BJ (cell line): ENCODE results near the gene AGPAT3. TPM values are rescaled to one million over a fixed set of nuclear protein-coding genes. Genes with fewer than 3 reads are reported as not detected.

Experiments used
- CTCF ChIA-PET: fragments of 350-600 bp; formaldehyde crosslinking; extraction: SDS; loops from one replicate; lab custom pipeline; 2021; ENCODE audit warnings: antibody characterized with exemption, inconsistent platforms; lab: Yijun Ruan, JAX
- POLR2A ChIA-PET: fragments of 300-600 bp; sonication (Branson Sonifier 250); formaldehyde crosslinking; extraction: SDS; loops from one replicate; lab custom pipeline; 2021; ENCODE audit warnings: antibody characterized with exemption; lab: Charles Lee
- DNase-seq: peaks from one replicate; pipeline ENCODE4 v3.0.0-alpha.2; 2011; ENCODE audit warnings: low read depth
- H3K27me3 ChIP-seq: 2 replicates; pipeline ENCODE4 v1.6.0; 2011; ENCODE audit warnings: low read length; ENCODE audit not compliant: control insufficient read depth, insufficient read depth
- H3K36me3 ChIP-seq: 2 replicates; pipeline ENCODE4 v1.5.1; 2011; ENCODE audit warnings: low read length; ENCODE audit not compliant: control insufficient read depth, insufficient read depth
- H3K4me3 ChIP-seq: 2 replicates; pipeline ENCODE4 v1.5.1; 2011; ENCODE audit warnings: low read depth, mild to moderate bottlenecking, control low read depth, low read length
- CTCF ChIP-seq: IDR thresholded peaks from 2 replicates; pipeline ENCODE4 v1.5.1; 2011; ENCODE audit warnings: low read depth, mild to moderate bottlenecking, control low read depth, inconsistent platforms, low read length, moderate library complexity; ENCODE audit not compliant: insufficient read depth
- polyA plus RNA-seq: library from polyadenylated mRNA; depleted of rRNA; stranded (reverse); fragments of >200 nt; gene quantifications from 2 replicates; pipeline ENCODE4 v1.2.3, GENCODE V29; 2011

Gene AGPAT3
- polyA plus RNA-seq, 1 experiment, result 68.5 TPM

GRCh38 chr21:43864313-43864961, 586 bp upstream of the AGPAT3 start:
- H3K27me3 ChIP-seq, result no peaks in the 10 kb centered on the region
- no peak for DNase-seq
- peaks cover under 1% of the 10 kb centered on the region for H3K36me3 ChIP-seq
- ChIA-PET POLR2A (interaction anchor here (0.6 kb wide), 1 partner anchor 42 kb away, joined by 3 read pairs; no protein-coding TSS in a partner anchor), CTCF (interaction anchor here (0.7 kb wide), 1 partner anchor 23 kb away, joined by 4 read pairs; no protein-coding TSS in a partner anchor)
- TF ChIP-seq CTCF, result no peak
- H3K4me3 ChIP-seq, result peak overlapping the region; percentile 63

GRCh38 chr21:43865540-43866259, 677 bp downstream of the AGPAT3 start:
- Histone ChIP-seq H3K27me3 (no peaks in the 10 kb centered on the region), H3K36me3 (peaks cover 3% of the 10 kb centered on the region), H3K4me3 (peak overlapping the region; percentile 63)
- no peak for DNase-seq
- TF ChIP-seq CTCF, result no peak
- ChIA-PET CTCF (interaction anchor here (1.5 kb wide), 1 partner anchor 40 kb away, joined by 3 read pairs; no protein-coding TSS in a partner anchor), POLR2A (no interaction called here)

- no peak for DNase-seq
- H3K27me3 ChIP-seq, result no peaks in the 10 kb centered on the region
- ChIA-PET POLR2A (no interaction called here), CTCF (interaction anchor here (1.5 kb wide), 1 partner anchor 40 kb away, joined by 3 read pairs; no protein-coding TSS in a partner anchor)
- TF ChIP-seq CTCF, result no peak
- H3K36me3 ChIP-seq, result peaks cover 3% of the 10 kb centered on the region
- peak overlapping the region; percentile 63 for H3K4me3 ChIP-seq
These were observed 1.2 kb downstream of the AGPAT3 start for GRCh38 chr21:43866260-43866629.

- Histone ChIP-seq H3K36me3 (peaks cover 3% of the 10 kb centered on the region), H3K4me3 (peak overlapping the region; percentile 63), H3K27me3 (no peaks in the 10 kb centered on the region)
- ChIA-PET POLR2A (no interaction called here), CTCF (interaction anchor here (1.5 kb wide), 1 partner anchor 41 kb away, joined by 3 read pairs; no protein-coding TSS in a partner anchor)
- no peak for DNase-seq
- no peak for TF ChIP-seq CTCF
These were observed 1.8 kb downstream of the AGPAT3 start for GRCh38 chr21:43866659-43867331.

GRCh38 chr21:43867332-43867703, 2.3 kb downstream of the AGPAT3 start:
- POLR2A ChIA-PET, result no interaction called here
- no peak for TF ChIP-seq CTCF
- no peak for DNase-seq
- H3K27me3 ChIP-seq, result no peaks in the 10 kb centered on the region
- peaks cover 3% of the 10 kb centered on the region for H3K36me3 ChIP-seq
- CTCF ChIA-PET, result no interaction called here
- H3K4me3 ChIP-seq, result no peak overlapping the region
